CD4-positive, alpha-beta memory T cell (primary cell): ENCODE results near the gene KRTAP10-1. TPM values are rescaled to one million over a fixed set of nuclear protein-coding genes. Genes with fewer than 3 reads are reported as not detected.

Experiments used
- CTCF ChIA-PET: fragments of 350-600 bp; sonication (Branson Sonifier 250); formaldehyde crosslinking; loops from one replicate; lab custom pipeline; 2021; ENCODE audit warnings: inconsistent platforms; ENCODE audit not compliant: partially characterized antibody; lab: Charles Lee
- POLR2A ChIA-PET: fragments of 350-600 bp; sonication (Branson Sonifier 250); formaldehyde crosslinking; loops from one replicate; lab custom pipeline; 2021; ENCODE audit not compliant: partially characterized antibody; lab: Charles Lee
- DNase-seq, 5 donors: peaks; one replicate each; pipeline versions ENCODE4 v3.0.0 to v3.0.0-alpha.2; 2020 to 2022; ENCODE audit warnings: mixed read lengths in 1 of 5
- H3K27ac ChIP-seq: one replicate; pipeline ENCODE4 v1.7.0; 2013; ENCODE audit warnings: low read depth, low read length
- H3K27me3 ChIP-seq: 2 replicates; pipeline ENCODE4 v1.7.0; 2013; ENCODE audit warnings: mild to moderate bottlenecking, low read length, moderate library complexity; ENCODE audit not compliant: insufficient read depth
- H3K36me3 ChIP-seq: 2 replicates; pipeline ENCODE4 v1.7.0; 2013; ENCODE audit warnings: mild to moderate bottlenecking, low read length, moderate library complexity; ENCODE audit not compliant: insufficient read depth
- H3K4me1 ChIP-seq: 2 replicates; pipeline ENCODE4 v1.7.0; 2013; ENCODE audit warnings: mild to moderate bottlenecking, low read length, moderate library complexity; ENCODE audit not compliant: insufficient read depth
- H3K4me3 ChIP-seq, 2 donors: one replicate each; pipeline ENCODE4 v1.7.0; 2013; ENCODE audit warnings: low read length in 2 of 2, mild to moderate bottlenecking in 1 of 2
- H3K9me3 ChIP-seq, 2 donors: one replicate each; pipeline ENCODE4 v1.7.0; 2013; ENCODE audit warnings: low read length in 2 of 2, control low read depth in 1 of 2; ENCODE audit not compliant: control insufficient read depth in 1 of 2
- H3K27ac Mint-ChIP-seq, 7 donors: one replicate each; pipeline ENCODE4 v1.8.0; 2020 to 2021; ENCODE audit warnings: mixed read lengths in 7 of 7, mild to moderate bottlenecking in 6 of 7, inconsistent platforms in 3 of 7, moderate library complexity in 3 of 7
- H3K27me3 Mint-ChIP-seq, 2 donors: one replicate each; pipeline ENCODE4 v1.8.0; 2020 to 2021; ENCODE audit warnings: mixed read lengths in 2 of 2
- H3K36me3 Mint-ChIP-seq, 2 donors: one replicate each; pipeline ENCODE4 v1.8.0; 2020 to 2021; ENCODE audit warnings: mixed read lengths in 2 of 2, inconsistent platforms in 1 of 2, mild to moderate bottlenecking in 1 of 2
- H3K4me1 Mint-ChIP-seq, 4 donors: one replicate each; pipeline ENCODE4 v1.8.0; 2020 to 2021; ENCODE audit warnings: mixed read lengths in 4 of 4, mild to moderate bottlenecking in 1 of 4
- H3K4me3 Mint-ChIP-seq, 8 donors: one replicate each; pipeline ENCODE4 v1.8.0; 2020 to 2021; ENCODE audit warnings: mixed read lengths in 8 of 8, mild to moderate bottlenecking in 7 of 8, moderate library complexity in 6 of 8, inconsistent platforms in 3 of 8
- H3K9me3 Mint-ChIP-seq, 8 donors: one replicate each; pipeline ENCODE4 v1.8.0; 2020 to 2021; ENCODE audit warnings: mixed read lengths in 8 of 8, mild to moderate bottlenecking in 5 of 8, inconsistent platforms in 3 of 8, moderate library complexity in 1 of 8
- intact Hi-C: fragments of 100-400 bp; cut with micrococcal nuclease; formaldehyde crosslinking; loops from one replicate; pipeline ENCODE4 v1.15.1; 2023
- polyA plus RNA-seq, 2 donors: library from polyadenylated mRNA; unstranded; fragments of 300-500 nt; fragmentation: Illumina TruSeq; gene quantifications; one replicate each; pipeline ENCODE4 v1.2.3, GENCODE V29; 2021
- total RNA-seq, 2 experiments: library from RNA; stranded (reverse); gene quantifications; one replicate each; pipeline ENCODE4 v1.2.3, GENCODE V29; 2021

KRTAP10-1 gene
- total and polyA plus RNA-seq, 4 experiments from 2014 or later, result not detected

DNA sequence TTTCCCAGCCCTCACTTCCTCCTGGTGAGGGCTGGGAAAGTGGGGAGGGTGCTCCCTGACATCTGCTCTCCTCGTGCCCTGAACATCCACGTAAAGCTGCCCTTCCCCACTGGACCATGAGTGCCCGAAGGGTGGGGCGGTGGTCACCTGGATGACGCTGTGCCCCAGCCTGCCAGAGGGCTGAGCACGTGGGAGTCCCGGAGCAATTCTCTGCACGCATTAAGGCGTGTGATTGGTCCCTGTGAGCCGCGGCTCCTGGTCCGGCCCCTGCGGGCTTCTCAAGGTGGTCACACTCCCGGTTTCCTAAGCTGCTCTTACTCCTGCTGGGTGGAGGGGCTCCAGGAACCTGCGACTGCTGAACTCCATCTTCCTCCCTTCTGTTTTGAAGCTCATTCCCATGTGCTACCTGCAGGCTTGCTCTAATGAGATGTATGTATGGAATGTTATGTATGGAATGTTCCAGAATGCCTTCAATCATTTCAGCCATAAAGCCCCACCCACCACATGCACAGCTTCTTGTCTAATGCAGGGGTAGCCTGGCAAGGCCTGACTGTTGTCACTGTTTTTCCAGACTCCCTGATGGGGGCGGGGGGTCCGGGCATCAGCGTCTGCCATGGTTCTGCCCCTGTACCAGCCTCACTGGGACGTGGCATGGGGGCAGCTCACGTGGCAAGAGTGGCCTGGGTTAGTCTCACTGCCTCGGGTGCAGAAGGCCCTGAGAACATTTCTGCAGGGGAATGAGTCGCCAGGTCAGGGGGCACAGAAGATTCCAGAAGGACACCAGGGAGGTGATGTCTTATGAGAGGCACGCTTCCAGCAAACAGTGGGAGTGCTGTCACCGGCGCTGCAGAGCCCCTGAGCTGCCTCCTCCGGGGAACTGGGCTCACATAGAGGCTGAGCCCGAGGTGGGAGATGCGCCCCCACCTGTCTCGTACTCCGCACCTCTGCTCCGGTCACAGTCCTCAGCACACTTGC lies 19.4 kb downstream of the KRTAP10-1 start:
- POLR2A ChIA-PET, result no interaction called here
- CTCF ChIA-PET, result interaction anchor here (1.9 kb wide), 1 partner anchor 10 kb away, joined by 7 read pairs; no protein-coding TSS in a partner anchor
- no peak for DNase-seq
- no peaks in the 10 kb centered on the region for H3K9me3 Mint-ChIP-seq
- H3K27ac ChIP-seq, result no peak overlapping the region
- intact Hi-C loops, result no loop called here
- no peak overlapping the region for H3K4me3 Mint-ChIP-seq
- no peak overlapping the region for H3K4me3 ChIP-seq
- H3K4me1 Mint-ChIP-seq, result peaks cover 0 to 2% (median 0%) of the 10 kb centered on the region in 4 donors
- H3K36me3 ChIP-seq, result no peaks in the 10 kb centered on the region
- H3K27ac Mint-ChIP-seq, result no peak overlapping the region
- H3K4me1 ChIP-seq, result no peaks in the 10 kb centered on the region
- H3K27me3 ChIP-seq, result no peaks in the 10 kb centered on the region
- no peaks in the 10 kb centered on the region for H3K27me3 Mint-ChIP-seq
- H3K9me3 ChIP-seq, result no peaks in the 10 kb centered on the region
- no peaks in the 10 kb centered on the region for H3K36me3 Mint-ChIP-seq

DNA sequence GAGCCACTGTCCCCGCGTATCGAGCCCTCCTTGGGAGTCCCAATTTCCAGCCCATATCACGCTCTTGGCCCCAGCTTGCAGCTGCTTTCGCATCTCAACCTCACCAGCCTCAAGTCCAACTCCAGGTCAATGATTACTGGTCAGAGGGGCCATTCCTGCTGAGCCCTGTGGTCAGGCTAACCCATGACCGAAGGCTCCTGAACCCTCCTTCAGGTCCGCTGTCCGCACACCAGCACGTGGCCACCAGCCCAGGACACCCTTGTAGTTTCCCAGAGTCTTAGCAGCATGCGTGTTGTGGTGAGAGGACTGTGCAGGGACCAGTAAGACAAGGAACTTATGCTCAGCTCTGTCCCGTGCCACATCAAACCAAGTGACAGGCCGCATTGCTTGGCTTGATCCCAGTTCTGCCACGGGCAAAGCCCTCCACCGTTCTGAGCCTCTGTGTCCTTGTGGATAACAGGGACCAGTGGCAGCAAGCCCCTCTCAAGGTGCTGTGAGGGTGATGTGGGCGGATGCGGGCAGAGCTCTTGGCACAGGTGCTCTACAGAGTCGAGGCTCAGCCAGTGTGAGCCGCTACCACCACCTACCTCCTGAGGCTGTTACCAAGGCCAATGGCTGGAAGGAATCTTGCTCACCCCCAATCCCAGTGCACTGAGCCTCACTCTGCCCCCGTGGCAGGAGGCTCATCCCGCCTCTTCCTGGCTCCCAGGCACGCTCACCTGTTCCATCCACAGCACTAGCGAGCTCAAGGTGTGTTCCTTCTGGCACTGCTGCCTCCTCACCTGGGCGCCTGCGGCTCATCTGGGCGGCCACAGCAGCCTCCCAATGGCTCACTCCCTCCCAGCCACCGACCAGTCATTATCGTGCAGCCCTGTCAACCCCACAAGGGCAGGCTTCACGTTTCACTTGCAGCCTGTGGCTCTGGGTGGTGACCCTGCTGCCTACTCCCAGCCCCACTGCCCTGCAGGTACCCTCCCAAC lies 20.4 kb downstream of the KRTAP10-1 start:
- H3K27ac Mint-ChIP-seq, result peak overlapping the region in 2 of 7 donors; percentile 50 to 61
- Histone ChIP-seq H3K4me1 (no peaks in the 10 kb centered on the region), H3K9me3 (no peaks in the 10 kb centered on the region), H3K27me3 (no peaks in the 10 kb centered on the region), H3K4me3 (no peak overlapping the region), H3K36me3 (no peaks in the 10 kb centered on the region), H3K27ac (no peak overlapping the region)
- no peaks in the 10 kb centered on the region for H3K36me3 Mint-ChIP-seq
- DNase-seq, result no peak
- H3K9me3 Mint-ChIP-seq, result no peaks in the 10 kb centered on the region
- intact Hi-C loops, result no loop called here
- no peak overlapping the region for H3K4me3 Mint-ChIP-seq
- ChIA-PET CTCF (interaction anchor here (1.9 kb wide), 1 partner anchor 9 kb away, joined by 7 read pairs; no protein-coding TSS in a partner anchor), POLR2A (no interaction called here)
- H3K27me3 Mint-ChIP-seq, result no peaks in the 10 kb centered on the region
- peaks cover 0 to 4% (median 0%) of the 10 kb centered on the region in 4 donors for H3K4me1 Mint-ChIP-seq

DNA sequence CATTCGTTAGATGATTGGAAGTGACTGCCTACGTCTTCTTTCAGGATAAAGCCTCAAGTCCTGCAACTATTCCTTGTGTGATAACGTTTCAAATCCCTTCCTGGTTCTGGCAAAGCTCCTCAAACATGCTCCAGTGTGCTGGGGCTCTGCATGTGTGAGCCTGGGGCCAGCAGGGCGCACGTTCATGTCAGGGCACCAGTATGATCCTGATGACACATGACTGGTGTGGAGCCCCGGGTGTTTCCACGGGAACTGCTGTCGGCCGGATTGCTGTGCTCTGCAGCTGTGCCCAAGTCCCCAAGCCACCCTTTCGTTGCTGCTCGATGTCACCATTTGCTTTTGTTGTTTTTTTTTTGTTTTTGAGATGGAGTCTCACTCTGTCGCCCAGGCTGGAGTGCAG lies 21.3 kb downstream of the KRTAP10-1 start:
- CTCF ChIA-PET, result interaction anchor here (0.6 kb wide), 1 partner anchor 9 kb away, joined by 3 read pairs; no protein-coding TSS in a partner anchor

DNA sequence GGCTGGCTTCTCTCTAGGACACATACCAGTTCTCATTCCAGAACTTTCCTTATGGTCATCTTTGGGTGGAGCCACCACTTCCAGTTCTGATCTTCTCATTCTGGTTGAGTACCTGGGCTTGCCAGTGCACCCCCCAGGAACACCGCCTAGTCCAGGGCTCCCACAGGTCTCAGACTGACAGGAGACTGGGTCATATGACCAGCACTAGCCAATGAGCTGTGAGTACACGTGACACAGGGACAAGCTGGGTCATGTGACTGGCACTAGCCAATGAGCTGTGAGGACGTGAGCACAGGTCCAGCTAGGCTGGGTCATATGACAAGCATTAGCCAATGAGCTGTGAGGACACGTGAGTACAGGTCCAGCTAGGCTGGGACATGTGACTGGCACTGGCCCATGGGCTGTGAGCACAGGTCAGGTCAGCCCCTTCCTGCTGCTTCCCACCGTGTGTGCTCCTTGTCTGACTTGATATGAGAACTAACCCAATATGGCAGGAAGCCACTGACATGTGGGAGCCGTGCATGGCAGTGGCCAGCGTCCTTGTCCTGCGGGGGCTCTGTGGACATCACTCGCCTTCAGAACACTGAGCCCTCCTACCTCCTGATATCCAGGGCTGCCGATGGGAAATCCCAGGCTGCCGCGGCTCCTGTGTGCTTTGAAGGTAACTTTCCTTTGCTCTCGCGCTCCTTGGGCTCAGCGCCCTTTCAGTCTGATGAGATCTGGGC lies 22.7 kb downstream of the KRTAP10-1 start:
- intact Hi-C loops, result no loop called here
- H3K4me1 ChIP-seq, result no peaks in the 10 kb centered on the region
- no peaks in the 10 kb centered on the region for H3K9me3 ChIP-seq
- ChIA-PET CTCF (no interaction called here), POLR2A (interaction anchor here (1.3 kb wide), 1 partner anchor 140 kb away, joined by 4 read pairs; the partner anchor contains the start of gene KRTAP12-3)
- H3K4me3 Mint-ChIP-seq, result no peak overlapping the region
- no peak overlapping the region for H3K27ac ChIP-seq
- H3K36me3 Mint-ChIP-seq, result no peaks in the 10 kb centered on the region
- no peak for DNase-seq
- H3K36me3 ChIP-seq, result no peaks in the 10 kb centered on the region
- H3K4me3 ChIP-seq, result no peak overlapping the region
- no peaks in the 10 kb centered on the region for H3K27me3 ChIP-seq
- H3K4me1 Mint-ChIP-seq, result peaks cover 0 to 4% (median 0%) of the 10 kb centered on the region in 4 donors
- no peaks in the 10 kb centered on the region for H3K9me3 Mint-ChIP-seq
- H3K27me3 Mint-ChIP-seq, result no peaks in the 10 kb centered on the region
- H3K27ac Mint-ChIP-seq, result peak overlapping the region in 2 of 7 donors; percentile 23 to 63

More for the DNA sequence above, 21.3 kb downstream of the KRTAP10-1 start:
- DNase-seq, result no peak
- Histone ChIP-seq H3K4me1 (no peaks in the 10 kb centered on the region), H3K27me3 (no peaks in the 10 kb centered on the region), H3K27ac (no peak overlapping the region), H3K36me3 (no peaks in the 10 kb centered on the region), H3K9me3 (no peaks in the 10 kb centered on the region), H3K4me3 (no peak overlapping the region)
- Mint-ChIP-seq H3K27ac (peak overlapping the region in 1 of 7 donors; percentile 25), H3K4me3 (no peak overlapping the region), H3K4me1 (peaks cover 0 to 4% (median 0%) of the 10 kb centered on the region in 4 donors), H3K27me3 (no peaks in the 10 kb centered on the region), H3K9me3 (no peaks in the 10 kb centered on the region), H3K36me3 (no peaks in the 10 kb centered on the region)
- POLR2A ChIA-PET, result no interaction called here
- intact Hi-C loops, result no loop called here

DNA sequence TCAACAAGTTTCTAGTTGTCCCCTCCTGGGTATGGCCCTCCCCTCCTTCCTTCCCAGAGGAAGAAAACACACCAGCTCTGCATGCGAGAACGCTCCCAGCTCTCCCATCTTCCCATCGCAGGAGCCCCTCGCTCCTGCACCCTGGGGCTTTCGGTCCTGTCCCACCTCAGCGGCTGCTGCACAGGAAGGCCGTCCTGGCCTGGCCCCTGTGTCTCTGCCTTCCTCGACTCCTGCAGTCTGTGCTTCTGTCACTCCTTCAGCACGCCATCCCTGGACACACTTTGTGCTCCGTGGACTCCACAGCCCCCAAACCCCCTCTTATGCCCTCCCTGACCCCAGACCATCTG lies 23.2 kb downstream of the KRTAP10-1 start:
- POLR2A ChIA-PET, result interaction anchor here (1.3 kb wide), 1 partner anchor 141 kb away, joined by 4 read pairs; the partner anchor contains the start of gene KRTAP12-3
- Mint-ChIP-seq H3K9me3 (no peaks in the 10 kb centered on the region), H3K4me1 (peaks cover 0 to 4% (median 0%) of the 10 kb centered on the region in 4 donors), H3K36me3 (no peaks in the 10 kb centered on the region), H3K27ac (no peak overlapping the region), H3K4me3 (no peak overlapping the region), H3K27me3 (no peaks in the 10 kb centered on the region)
- H3K4me1 ChIP-seq, result no peaks in the 10 kb centered on the region
- no peaks in the 10 kb centered on the region for H3K36me3 ChIP-seq
- no peaks in the 10 kb centered on the region for H3K9me3 ChIP-seq
- CTCF ChIA-PET, result interaction anchor here (1.1 kb wide), 1 partner anchor 277 kb away, joined by 4 read pairs; no protein-coding TSS in a partner anchor
- intact Hi-C loops, result no loop called here
- H3K27ac ChIP-seq, result no peak overlapping the region
- H3K4me3 ChIP-seq, result no peak overlapping the region
- H3K27me3 ChIP-seq, result no peaks in the 10 kb centered on the region
- DNase-seq, result no peak

DNA sequence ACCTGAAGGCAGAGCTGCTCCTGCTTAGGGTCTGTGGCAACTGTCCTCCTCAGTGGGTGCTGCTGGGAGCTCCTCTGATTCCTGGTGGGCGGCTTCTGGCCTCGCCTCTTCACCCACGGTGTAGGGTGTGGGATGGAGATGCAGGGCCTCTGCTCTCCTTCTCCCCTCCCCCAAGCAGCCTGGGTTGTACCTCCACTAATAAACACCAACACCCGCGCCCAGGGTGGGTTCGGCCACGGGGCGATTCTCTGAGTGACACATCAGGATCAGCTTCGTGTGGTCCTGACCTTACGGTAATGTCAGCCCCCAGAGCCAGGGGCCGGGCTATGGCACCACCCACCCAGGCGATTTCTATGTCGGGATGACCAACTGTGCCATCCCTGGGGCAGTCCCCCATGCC lies 23.7 kb downstream of the KRTAP10-1 start:
- Histone ChIP-seq H3K27ac (no peak overlapping the region), H3K9me3 (no peaks in the 10 kb centered on the region), H3K27me3 (no peaks in the 10 kb centered on the region), H3K4me3 (no peak overlapping the region), H3K36me3 (no peaks in the 10 kb centered on the region), H3K4me1 (no peaks in the 10 kb centered on the region)
- Mint-ChIP-seq H3K4me1 (peaks cover 0 to 4% (median 0%) of the 10 kb centered on the region in 4 donors), H3K36me3 (no peaks in the 10 kb centered on the region), H3K4me3 (no peak overlapping the region), H3K27me3 (no peaks in the 10 kb centered on the region), H3K27ac (no peak overlapping the region), H3K9me3 (no peaks in the 10 kb centered on the region)
- no peak for DNase-seq
- intact Hi-C loops, result no loop called here
- ChIA-PET POLR2A (interaction anchor here (1.3 kb wide), 1 partner anchor 141 kb away, joined by 4 read pairs; the partner anchor contains the start of gene KRTAP12-3), CTCF (interaction anchor here (1.1 to 11.0 kb wide), 2 partner anchors 225 to 277 kb away, joined by 4 to 269 read pairs; no protein-coding TSS in a partner anchor)
